HepG2 (cell line): Measurements from ENCODE around the gene LRP10. TPM values are rescaled to one million over a fixed set of nuclear protein-coding genes. Genes with fewer than 3 reads are reported as not detected.
A peak's percentile ranks its signal among the peaks of the same experiment; 100 is the strongest.

Experiments used
- ATAC-seq: fragments of 200-7000 bp; cut with Tn5 transposase; 3 replicates; pipeline ENCODE4 v1.9.1; 2020; ENCODE audit warnings: mild to moderate bottlenecking, moderate library complexity
- BruUV-seq: library from RNA; stranded (reverse); fragments of 400-500 nt; replicated peaks from 2 replicates; lab custom pipeline; 2021; lab: Mats Ljungman, UMichigan
- CTCF ChIA-PET: fragments of 300-600 bp; formaldehyde crosslinking; extraction: SDS; loops from one replicate; lab custom pipeline; 2021; ENCODE audit warnings: low total read pairs, inconsistent platforms, low intra/inter-chr PET ratio; lab: Yijun Ruan, JAX
- POLR2A ChIA-PET: fragments of 350-600 bp; sonication (Branson Sonifier 250); formaldehyde crosslinking; loops from one replicate; lab custom pipeline; 2020; ENCODE audit warnings: antibody characterized with exemption, inconsistent platforms; lab: Yijun Ruan, JAX
- DNase-seq: peaks from one replicate; pipeline ENCODE4 v3.0.0-alpha.2; 2015; ENCODE audit warnings: low spot score
- FAIRE-seq: peaks from 3 replicates; lab custom pipeline; 2011; peaks lifted over from hg19 to GRCh38; lab: Jason Lieb, UNC
- H2AFZ ChIP-seq: one replicate; pipeline ENCODE4 v1.6.1; 2011; ENCODE audit warnings: low read length, inconsistent platforms
- H3K27ac ChIP-seq: fragments of 300-600 bp; 3 replicates; pipeline ENCODE4 v1.8.0; 2011; ENCODE audit warnings: mixed run types, mild to moderate bottlenecking, mixed read lengths, low read length, inconsistent platforms; ENCODE audit not compliant: insufficient read depth; ENCODE audit errors: extremely low read length
- H3K27me3 ChIP-seq, 2 experiments: fragments of 200-600 bp in 1 of 2; 2 replicates in 1 of 2; 3 replicates in 1 of 2; pipeline versions ENCODE4 v1.6.0 to v1.8.0; 2011; ENCODE audit warnings: low read length in 2 of 2, mild to moderate bottlenecking in 2 of 2, moderate library complexity in 2 of 2, inconsistent platforms in 1 of 2; ENCODE audit not compliant: insufficient read depth in 2 of 2, control insufficient read depth in 1 of 2
- H3K36me3 ChIP-seq, 2 experiments: fragments of 200-600 bp in 1 of 2; replicated peaks in 1 of 2; 2 replicates in 1 of 2; 3 replicates in 1 of 2; pipeline versions ENCODE4 v1.5.1 to v1.8.0; 2011; ENCODE audit warnings: low read length in 2 of 2, inconsistent platforms in 1 of 2; ENCODE audit not compliant: insufficient read depth in 2 of 2, control insufficient read depth in 1 of 2
- H3K4me1 ChIP-seq: 2 replicates; pipeline ENCODE4 v1.5.1; 2012; ENCODE audit warnings: low read length, inconsistent platforms; ENCODE audit not compliant: insufficient read depth
- H3K4me2 ChIP-seq: 2 replicates; pipeline ENCODE4 v1.6.0; 2011; ENCODE audit warnings: low read depth, low read length, inconsistent platforms
- H3K4me3 ChIP-seq, 3 experiments: fragments of 200-600 bp in 1 of 3; sonication (generic), shearing (Covaris generic) in 1 of 3; replicated peaks in 1 of 3; 2 replicates each; pipeline ENCODE4 v1.5.1; 2011 to 2016; ENCODE audit warnings: low read length in 3 of 3, inconsistent platforms in 2 of 3, low read depth in 2 of 3, mild to moderate bottlenecking in 2 of 3, control low read depth in 1 of 3, mixed read lengths in 1 of 3; ENCODE audit not compliant: insufficient read depth in 1 of 3
- H3K79me2 ChIP-seq: one replicate; pipeline ENCODE4 v1.6.1; 2011; ENCODE audit warnings: low read length, inconsistent platforms; ENCODE audit not compliant: insufficient read depth
- H3K9ac ChIP-seq: 2 replicates; pipeline ENCODE4 v1.6.0; 2011; ENCODE audit warnings: mild to moderate bottlenecking, low read depth, low read length, inconsistent platforms; ENCODE audit not compliant: insufficient read depth
- H3K9me3 ChIP-seq: 2 replicates; pipeline ENCODE4 v1.5.1; 2012; ENCODE audit warnings: mild to moderate bottlenecking, low read length
- H4K20me1 ChIP-seq: 2 replicates; pipeline ENCODE4 v1.6.0; 2011; ENCODE audit warnings: inconsistent platforms, mild to moderate bottlenecking, low read length, moderate library complexity; ENCODE audit not compliant: insufficient read depth
- KLF13 ChIP-seq: sonication (generic); formaldehyde crosslinking; IDR thresholded peaks from 2 replicates; pipeline ENCODE4 v1.4.0; 2020; ENCODE audit warnings: mild to moderate bottlenecking, missing genetic modification reagents
- MLLT10 ChIP-seq: sonication (generic); formaldehyde crosslinking; IDR thresholded peaks from 2 replicates; pipeline ENCODE4 v1.4.0; 2020; ENCODE audit warnings: missing genetic modification reagents
- PCBP1 ChIP-seq: fragments of 200-400 bp; formaldehyde crosslinking; IDR thresholded peaks from 2 replicates; pipeline ENCODE4 v1.6.1; 2017; ENCODE audit warnings: mild to moderate bottlenecking, low read depth, low read length, borderline replicate concordance
- RFX5 ChIP-seq: IDR thresholded peaks from 2 replicates; pipeline ENCODE4 v1.6.1; 2011; ENCODE audit warnings: low read depth, low read length, improper control_type of control experiment
- SATB2 ChIP-seq: sonication (generic); formaldehyde crosslinking; IDR thresholded peaks from 2 replicates; pipeline ENCODE4 v1.5.0; 2020; ENCODE audit warnings: missing genetic modification reagents
- ZNF230 ChIP-seq: sonication (generic); formaldehyde crosslinking; IDR thresholded peaks from 2 replicates; pipeline ENCODE4 v1.4.0; 2020; ENCODE audit warnings: mild to moderate bottlenecking, missing genetic modification reagents
- ZNF317 ChIP-seq: sonication (generic); formaldehyde crosslinking; IDR thresholded peaks from 2 replicates; pipeline ENCODE4 v1.5.0; 2020; ENCODE audit warnings: mild to moderate bottlenecking, missing genetic modification reagents
- ZNF33B ChIP-seq: sonication (generic); formaldehyde crosslinking; IDR thresholded peaks from 2 replicates; pipeline ENCODE4 v1.5.1; 2020; ENCODE audit warnings: mild to moderate bottlenecking, missing genetic modification reagents
- ZNF460 ChIP-seq: sonication (generic); formaldehyde crosslinking; IDR thresholded peaks from 2 replicates; pipeline ENCODE4 v1.5.1; 2020; ENCODE audit warnings: missing genetic modification reagents, mild to moderate bottlenecking, borderline replicate concordance
- ZSCAN21 ChIP-seq: sonication (generic); formaldehyde crosslinking; IDR thresholded peaks from 2 replicates; pipeline ENCODE4 v1.8.0; 2022; ENCODE audit warnings: mild to moderate bottlenecking, missing genetic modification reagents, moderate library complexity, borderline replicate concordance
- WGBS: methylation state at CpG from one replicate; pipeline ENCODE4 v1.1.6; 2017; ENCODE audit warnings: low lambda C conversion rate; 5-methylcytosine and 5-hydroxymethylcytosine counted together
- in situ Hi-C: cut with HindIII; loops from 2 replicates; pipeline ENCODE4 v1.10.0; 2017; ENCODE audit warnings: low pct_unique_long_range_greater_than_20kb; ENCODE audit not compliant: extremely low pct_ligation_motif_present
- intact Hi-C: fragments of 100-400 bp; cut with micrococcal nuclease; formaldehyde crosslinking; loops from one replicate; pipeline ENCODE4 v1.10.0; 2022; ENCODE audit not compliant: unreplicated experiment
- polyA plus RNA-seq, 8 experiments: library from polyadenylated mRNA; depleted of rRNA in 3 of 8; stranded (reverse) in 7 of 8; unstranded in 1 of 8; fragments of >200 nt; fragmentation: Illumina TruSeq in 4 of 8; extraction: Trizol in 4 of 8; gene quantifications; 2 replicates each; pipeline versions ENCODE4 v1.2.1 to v1.2.3, GENCODE V29; 2011 to 2016; ENCODE audit warnings: low read depth in 4 of 8, missing spikeins in 1 of 8, mixed read lengths in 1 of 8; ENCODE audit not compliant: insufficient read depth in 1 of 8
- total RNA-seq, 5 experiments: library from RNA; depleted of rRNA; stranded (reverse); fragments of >200 nt; fragmentation: Illumina TruSeq; extraction: Trizol; gene quantifications; 2 replicates each; pipeline ENCODE4 v1.2.3, GENCODE V29; 2016; ENCODE audit warnings: low read depth in 1 of 5
- TF ChIP-seq, protein P1 (sequence below): sonication (generic); formaldehyde crosslinking; IDR thresholded peaks from 2 replicates; pipeline ENCODE4 v1.4.0; 2020; ENCODE audit warnings: missing genetic modification reagents
- TF ChIP-seq, protein P2 (sequence below): sonication (generic); formaldehyde crosslinking; IDR thresholded peaks from 2 replicates; pipeline ENCODE4 v1.5.1; 2020; ENCODE audit warnings: missing genetic modification reagents, mild to moderate bottlenecking, borderline replicate concordance

Gene LRP10
- total and polyA plus RNA-seq, 2 of the 13 experiments (the other 11 are each of a cell fraction or from before 2014, with no cell fraction given): 16.9 to 45.2 TPM

DNA sequence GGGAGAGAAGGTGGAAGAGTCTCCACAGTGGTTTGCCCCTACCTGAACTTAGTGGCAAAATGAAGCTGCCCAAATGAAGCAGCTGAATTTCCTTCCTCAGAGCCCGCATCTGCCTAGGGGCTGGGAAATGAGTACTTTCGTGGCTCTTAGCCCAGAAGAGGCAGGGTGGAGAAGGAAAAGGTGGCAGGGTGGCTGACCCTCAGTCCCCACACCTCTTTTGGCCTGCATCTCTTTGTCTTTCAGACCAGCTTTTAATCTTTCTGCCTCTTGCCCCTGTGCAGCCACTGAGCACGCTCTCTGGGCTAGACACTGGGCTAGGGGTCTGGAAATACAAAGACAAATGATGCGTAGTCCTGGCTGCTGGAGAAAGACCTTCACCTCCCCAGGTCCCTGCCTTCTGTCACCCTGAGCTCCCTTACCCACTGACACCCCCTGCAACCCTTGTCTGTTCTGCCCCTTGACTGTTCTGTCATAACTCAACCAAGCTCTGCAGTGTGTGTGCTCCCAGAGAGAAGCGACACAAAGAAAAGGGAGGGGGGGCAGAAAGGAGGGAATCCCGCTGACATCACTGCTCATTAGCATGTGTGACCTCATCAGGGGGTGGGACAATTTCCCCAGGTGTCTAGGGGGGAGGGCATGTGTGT is 11.1 kb downstream of the LRP10 start (continued):
- TF ChIP-seq RFX5: 0 out of 2 replicates have a peak, but pooled peaks have one; percentile 16
- TF ChIP-seq MLLT10: no peak
- no peak for TF ChIP-seq ZNF33B (CRISPR knock-in tag)
- TF ChIP-seq, protein P1, sequence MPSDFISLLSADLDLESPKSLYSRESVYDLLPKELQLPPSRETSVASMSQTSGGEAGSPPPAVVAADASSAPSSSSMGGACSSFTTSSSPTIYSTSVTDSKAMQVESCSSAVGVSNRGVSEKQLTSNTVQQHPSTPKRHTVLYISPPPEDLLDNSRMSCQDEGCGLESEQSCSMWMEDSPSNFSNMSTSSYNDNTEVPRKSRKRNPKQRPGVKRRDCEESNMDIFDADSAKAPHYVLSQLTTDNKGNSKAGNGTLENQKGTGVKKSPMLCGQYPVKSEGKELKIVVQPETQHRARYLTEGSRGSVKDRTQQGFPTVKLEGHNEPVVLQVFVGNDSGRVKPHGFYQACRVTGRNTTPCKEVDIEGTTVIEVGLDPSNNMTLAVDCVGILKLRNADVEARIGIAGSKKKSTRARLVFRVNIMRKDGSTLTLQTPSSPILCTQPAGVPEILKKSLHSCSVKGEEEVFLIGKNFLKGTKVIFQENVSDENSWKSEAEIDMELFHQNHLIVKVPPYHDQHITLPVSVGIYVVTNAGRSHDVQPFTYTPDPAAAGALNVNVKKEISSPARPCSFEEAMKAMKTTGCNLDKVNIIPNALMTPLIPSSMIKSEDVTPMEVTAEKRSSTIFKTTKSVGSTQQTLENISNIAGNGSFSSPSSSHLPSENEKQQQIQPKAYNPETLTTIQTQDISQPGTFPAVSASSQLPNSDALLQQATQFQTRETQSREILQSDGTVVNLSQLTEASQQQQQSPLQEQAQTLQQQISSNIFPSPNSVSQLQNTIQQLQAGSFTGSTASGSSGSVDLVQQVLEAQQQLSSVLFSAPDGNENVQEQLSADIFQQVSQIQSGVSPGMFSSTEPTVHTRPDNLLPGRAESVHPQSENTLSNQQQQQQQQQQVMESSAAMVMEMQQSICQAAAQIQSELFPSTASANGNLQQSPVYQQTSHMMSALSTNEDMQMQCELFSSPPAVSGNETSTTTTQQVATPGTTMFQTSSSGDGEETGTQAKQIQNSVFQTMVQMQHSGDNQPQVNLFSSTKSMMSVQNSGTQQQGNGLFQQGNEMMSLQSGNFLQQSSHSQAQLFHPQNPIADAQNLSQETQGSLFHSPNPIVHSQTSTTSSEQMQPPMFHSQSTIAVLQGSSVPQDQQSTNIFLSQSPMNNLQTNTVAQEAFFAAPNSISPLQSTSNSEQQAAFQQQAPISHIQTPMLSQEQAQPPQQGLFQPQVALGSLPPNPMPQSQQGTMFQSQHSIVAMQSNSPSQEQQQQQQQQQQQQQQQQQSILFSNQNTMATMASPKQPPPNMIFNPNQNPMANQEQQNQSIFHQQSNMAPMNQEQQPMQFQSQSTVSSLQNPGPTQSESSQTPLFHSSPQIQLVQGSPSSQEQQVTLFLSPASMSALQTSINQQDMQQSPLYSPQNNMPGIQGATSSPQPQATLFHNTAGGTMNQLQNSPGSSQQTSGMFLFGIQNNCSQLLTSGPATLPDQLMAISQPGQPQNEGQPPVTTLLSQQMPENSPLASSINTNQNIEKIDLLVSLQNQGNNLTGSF: 0 out of 2 replicates have a peak, but pooled peaks have one; percentile 57
- 0 out of 2 replicates have a peak, but pooled peaks have one; percentile 73 for TF ChIP-seq KLF13 (CRISPR knock-in tag)

DNA sequence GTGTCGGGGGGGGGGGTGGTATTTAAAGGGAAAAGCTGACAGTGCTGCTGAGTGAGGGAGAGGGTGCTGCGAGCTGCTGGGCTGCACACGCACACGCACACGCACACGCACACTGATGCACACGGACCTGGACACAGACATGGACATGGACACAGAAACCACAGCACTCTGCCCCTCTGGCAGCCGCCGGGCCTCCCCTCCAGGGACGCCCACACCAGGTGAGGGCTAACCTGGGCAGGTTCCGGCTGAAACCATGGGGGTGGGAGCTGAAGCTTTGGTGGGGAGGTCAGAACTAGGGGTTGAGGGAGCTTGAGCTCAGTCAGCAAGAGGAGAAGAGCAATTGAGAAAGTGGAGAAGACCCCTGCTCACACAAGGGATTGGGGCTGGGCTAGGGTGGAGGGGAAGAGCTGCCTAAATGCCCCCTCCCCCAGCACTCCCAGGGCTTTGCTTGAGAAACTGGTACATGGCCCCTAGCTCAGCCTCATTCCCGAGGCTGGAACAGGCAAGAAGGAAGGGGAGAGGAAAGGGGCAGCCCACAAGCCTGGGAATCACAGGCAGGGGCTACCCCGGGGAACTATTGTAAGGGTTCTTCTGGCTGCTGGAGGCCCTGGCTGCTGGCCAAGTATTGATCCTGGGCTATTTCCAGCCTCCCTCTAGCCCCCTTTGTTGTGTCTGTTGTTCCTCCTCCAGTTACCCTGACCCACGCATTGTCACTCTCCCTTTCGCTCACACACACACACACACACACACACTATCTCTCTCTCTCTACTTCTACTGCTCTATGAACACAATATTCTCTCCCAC is 11.8 kb downstream of the LRP10 start, which contains the start of gene REM2:
Gene REM2, plus strand, starts transcription at position 50 of the 804 bp plus-strand sequence. Its CDS starts 66 bp downstream, at position 116.
- in situ Hi-C loops (no loop called here), intact Hi-C loops (no loop called here)
- no peak within 1 kb of the TSS for H3K27ac ChIP-seq
- H2AFZ ChIP-seq: no peak within 1 kb of the TSS
- no peak for DNase-seq
- peaks cover 26% of the 10 kb centered on the region for H3K4me1 ChIP-seq
- no peaks in the 10 kb centered on the region for H3K79me2 ChIP-seq
- peak; percentile 31 for ATAC-seq
- ChIA-PET POLR2A (interaction anchor here (0.6 to 5.3 kb wide), 6 partner anchors 11 to 212 kb away, joined by 3 to 53 read pairs (median 4); partner anchors contain the start of genes ACIN1, C14orf119, LRP10 and OXA1L), CTCF (no interaction called here)
- H3K9ac ChIP-seq: no peak within 1 kb of the TSS
- H3K4me2 ChIP-seq: no peak within 1 kb of the TSS; the same call in 1 of the 2 replicates
- H3K36me3 ChIP-seq: no peaks in the 10 kb centered on the region
- H3K9me3 ChIP-seq: no peaks in the 10 kb centered on the region
- H4K20me1 ChIP-seq: no peaks in the 10 kb centered on the region; the same call in 1 of the 2 replicates
- no peak for FAIRE-seq
- BruUV-seq: no TSS peak
- H3K4me3 ChIP-seq: no peak within 1 kb of the TSS; a peak in 1 of 6 replicates
- H3K27me3 ChIP-seq: peaks cover 12 to 62% of the 10 kb centered on the region in 2 experiments; a peak in 4 of 5 replicates
- WGBS: 26% methylated on average over 15 of the region's 15 CpGs
- TF ChIP-seq ZNF460 (CRISPR knock-in tag) (0 out of 2 replicates have a peak, but pooled peaks have one; percentile 37), ZNF230 (CRISPR knock-in tag) (no peak), PCBP1 (0 out of 2 replicates have a peak, but pooled peaks have one; percentile 40), ZNF317 (CRISPR knock-in tag) (peak; percentile 95), ZSCAN21 (no peak), SATB2 (no peak)
- TF ChIP-seq, protein P2, sequence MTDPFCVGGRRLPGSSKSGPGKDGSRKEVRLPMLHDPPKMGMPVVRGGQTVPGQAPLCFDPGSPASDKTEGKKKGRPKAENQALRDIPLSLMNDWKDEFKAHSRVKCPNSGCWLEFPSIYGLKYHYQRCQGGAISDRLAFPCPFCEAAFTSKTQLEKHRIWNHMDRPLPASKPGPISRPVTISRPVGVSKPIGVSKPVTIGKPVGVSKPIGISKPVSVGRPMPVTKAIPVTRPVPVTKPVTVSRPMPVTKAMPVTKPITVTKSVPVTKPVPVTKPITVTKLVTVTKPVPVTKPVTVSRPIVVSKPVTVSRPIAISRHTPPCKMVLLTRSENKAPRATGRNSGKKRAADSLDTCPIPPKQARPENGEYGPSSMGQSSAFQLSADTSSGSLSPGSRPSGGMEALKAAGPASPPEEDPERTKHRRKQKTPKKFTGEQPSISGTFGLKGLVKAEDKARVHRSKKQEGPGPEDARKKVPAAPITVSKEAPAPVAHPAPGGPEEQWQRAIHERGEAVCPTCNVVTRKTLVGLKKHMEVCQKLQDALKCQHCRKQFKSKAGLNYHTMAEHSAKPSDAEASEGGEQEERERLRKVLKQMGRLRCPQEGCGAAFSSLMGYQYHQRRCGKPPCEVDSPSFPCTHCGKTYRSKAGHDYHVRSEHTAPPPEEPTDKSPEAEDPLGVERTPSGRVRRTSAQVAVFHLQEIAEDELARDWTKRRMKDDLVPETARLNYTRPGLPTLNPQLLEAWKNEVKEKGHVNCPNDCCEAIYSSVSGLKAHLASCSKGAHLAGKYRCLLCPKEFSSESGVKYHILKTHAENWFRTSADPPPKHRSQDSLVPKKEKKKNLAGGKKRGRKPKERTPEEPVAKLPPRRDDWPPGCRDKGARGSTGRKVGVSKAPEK: peak; percentile 54; the same call in 1 of the 2 replicates
